Measurements from ENCODE around the gene WWP2. TPM values are rescaled to one million over a fixed set of nuclear protein-coding genes. Genes with fewer than 3 reads are reported as not detected.

WWP2 gene
- total RNA-seq, 1 donor from 2014 or later, result 39.9 TPM

DNA sequence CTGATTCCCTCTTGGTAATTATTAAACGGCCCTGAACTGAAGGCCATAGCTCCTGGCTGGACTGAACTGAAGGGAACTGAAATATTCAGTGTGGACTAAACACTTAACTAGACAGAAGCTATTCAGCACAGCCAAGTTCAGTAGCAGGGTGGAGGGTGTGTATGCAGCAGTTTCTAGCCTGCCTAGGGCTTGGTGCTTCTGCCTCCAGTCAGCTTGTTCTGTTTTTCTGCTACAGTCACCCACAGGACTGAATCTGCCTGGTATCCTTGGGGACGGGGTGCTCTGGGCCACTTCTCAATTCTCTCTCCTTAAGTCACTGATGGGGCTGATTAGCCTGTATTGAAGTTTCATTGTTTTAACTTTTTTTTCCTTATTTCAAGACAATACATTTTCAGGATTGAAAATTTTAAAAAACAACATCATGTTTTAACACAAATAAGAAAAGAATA, 77.1 kb downstream of the WWP2 start:
- H3K4me3 Mint-ChIP-seq (ENCODE audit: unreplicated experiment), result no peak overlapping the region
- TF ChIP-seq, protein P1, sequence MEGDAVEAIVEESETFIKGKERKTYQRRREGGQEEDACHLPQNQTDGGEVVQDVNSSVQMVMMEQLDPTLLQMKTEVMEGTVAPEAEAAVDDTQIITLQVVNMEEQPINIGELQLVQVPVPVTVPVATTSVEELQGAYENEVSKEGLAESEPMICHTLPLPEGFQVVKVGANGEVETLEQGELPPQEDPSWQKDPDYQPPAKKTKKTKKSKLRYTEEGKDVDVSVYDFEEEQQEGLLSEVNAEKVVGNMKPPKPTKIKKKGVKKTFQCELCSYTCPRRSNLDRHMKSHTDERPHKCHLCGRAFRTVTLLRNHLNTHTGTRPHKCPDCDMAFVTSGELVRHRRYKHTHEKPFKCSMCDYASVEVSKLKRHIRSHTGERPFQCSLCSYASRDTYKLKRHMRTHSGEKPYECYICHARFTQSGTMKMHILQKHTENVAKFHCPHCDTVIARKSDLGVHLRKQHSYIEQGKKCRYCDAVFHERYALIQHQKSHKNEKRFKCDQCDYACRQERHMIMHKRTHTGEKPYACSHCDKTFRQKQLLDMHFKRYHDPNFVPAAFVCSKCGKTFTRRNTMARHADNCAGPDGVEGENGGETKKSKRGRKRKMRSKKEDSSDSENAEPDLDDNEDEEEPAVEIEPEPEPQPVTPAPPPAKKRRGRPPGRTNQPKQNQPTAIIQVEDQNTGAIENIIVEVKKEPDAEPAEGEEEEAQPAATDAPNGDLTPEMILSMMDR (IDR thresholded peaks at IDR 0.05), result no peak
- no peaks in the 10 kb centered on the region for H3K27me3 Mint-ChIP-seq (ENCODE audit: low read depth)
- no peaks in the 10 kb centered on the region for H3K9me3 Mint-ChIP-seq (ENCODE audit: low read depth)
- DNase-seq (ENCODE audit: low spot score), result no peak
- peaks cover 52% of the 10 kb centered on the region for H3K4me1 Mint-ChIP-seq (ENCODE audit: low read depth)
- peaks cover 4% of the 10 kb centered on the region for H3K36me3 Mint-ChIP-seq (ENCODE audit: low read depth)
- H3K27ac Mint-ChIP-seq (ENCODE audit: unreplicated experiment), result peak overlapping the region; percentile 78

DNA sequence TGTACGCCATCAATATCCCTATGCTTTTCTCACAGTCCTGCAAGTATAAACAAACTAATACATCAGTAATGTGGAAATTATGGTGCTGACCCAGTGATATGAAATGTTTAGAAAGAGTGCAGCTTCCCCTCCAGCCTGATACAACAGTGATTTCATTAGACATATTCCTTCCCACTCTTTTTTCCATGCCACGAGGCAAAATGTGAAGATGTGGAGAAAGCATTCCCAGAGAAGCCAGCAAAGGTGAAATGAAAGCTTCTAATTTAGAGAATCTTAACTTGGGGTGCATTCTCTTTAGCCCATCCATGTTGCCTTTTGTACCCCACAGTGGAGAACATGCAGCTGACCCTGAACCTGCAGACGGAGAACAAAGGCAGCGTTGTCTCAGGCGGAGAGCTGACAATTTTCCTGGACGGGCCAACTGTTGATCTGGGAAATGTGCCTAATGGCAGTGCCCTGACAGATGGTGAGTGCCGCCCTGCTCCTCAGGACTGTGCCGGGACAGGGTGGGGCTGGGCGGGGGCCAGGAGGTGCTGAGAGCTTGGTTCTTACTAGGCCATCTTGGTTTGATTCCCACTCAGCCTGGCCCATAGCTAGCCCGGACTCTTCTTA, 77.8 kb downstream of the WWP2 start:
- peaks cover 46% of the 10 kb centered on the region for H3K4me1 Mint-ChIP-seq (ENCODE audit: low read depth)
- no peaks in the 10 kb centered on the region for H3K9me3 Mint-ChIP-seq (ENCODE audit: low read depth)
- H3K36me3 Mint-ChIP-seq (ENCODE audit: low read depth), result peaks cover 4% of the 10 kb centered on the region
- peak overlapping the region; percentile 82 for H3K27ac Mint-ChIP-seq (ENCODE audit: unreplicated experiment)
- no peaks in the 10 kb centered on the region for H3K27me3 Mint-ChIP-seq (ENCODE audit: low read depth)
- TF ChIP-seq, protein P1 (IDR thresholded peaks at IDR 0.05), result no peak
- no peak overlapping the region for H3K4me3 Mint-ChIP-seq (ENCODE audit: unreplicated experiment)
- no peak for DNase-seq (ENCODE audit: low spot score)

DNA sequence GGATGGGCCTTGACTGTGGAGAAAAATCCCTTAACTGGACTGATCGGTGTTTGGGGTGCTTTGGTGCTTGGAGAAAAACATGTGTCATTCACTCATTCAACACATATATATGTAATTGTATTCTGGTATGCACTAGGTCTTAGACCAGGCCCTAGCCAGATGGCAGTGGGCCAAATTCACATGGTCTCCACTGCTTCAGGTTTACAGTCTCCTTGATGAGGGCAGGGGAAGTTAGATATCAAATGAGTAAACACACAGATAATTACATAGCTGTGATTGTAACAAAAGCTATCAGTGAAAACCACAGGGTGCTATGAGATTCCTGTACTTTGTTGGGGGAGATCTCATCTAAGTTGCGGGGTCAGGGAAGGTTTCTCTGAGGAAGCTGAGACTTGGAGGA, 78.8 kb downstream of the WWP2 start:
- Mint-ChIP-seq H3K9me3 (ENCODE audit: low read depth) (no peaks in the 10 kb centered on the region), H3K36me3 (ENCODE audit: low read depth) (peaks cover 4% of the 10 kb centered on the region), H3K27me3 (ENCODE audit: low read depth) (no peaks in the 10 kb centered on the region), H3K4me3 (ENCODE audit: unreplicated experiment) (no peak overlapping the region), H3K4me1 (ENCODE audit: low read depth) (peaks cover 39% of the 10 kb centered on the region), H3K27ac (ENCODE audit: unreplicated experiment) (no peak overlapping the region)
- no peak for DNase-seq (ENCODE audit: low spot score)
- TF ChIP-seq, protein P1 (IDR thresholded peaks at IDR 0.05), result no peak

DNA sequence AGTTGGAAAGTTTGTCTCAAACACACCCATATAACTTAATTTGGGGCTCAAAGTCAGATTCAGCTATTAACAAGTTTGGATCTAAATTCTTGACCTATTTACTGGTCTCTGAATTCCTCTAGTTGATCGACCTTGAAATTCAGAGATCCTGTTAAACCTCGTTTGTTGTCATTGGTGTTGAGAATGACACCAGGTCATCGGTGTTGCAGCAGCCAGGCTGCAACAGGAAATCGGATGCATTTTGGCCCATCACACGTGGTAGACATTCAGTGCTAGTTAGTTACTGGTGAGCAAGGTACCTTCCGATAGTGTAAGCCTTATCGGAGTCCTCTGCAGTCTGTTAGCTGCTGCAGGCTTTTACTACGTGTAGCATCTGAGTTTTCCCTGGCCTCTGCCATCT, 82.3 kb downstream of the WWP2 start:
- Mint-ChIP-seq H3K36me3 (ENCODE audit: low read depth) (peaks cover 4% of the 10 kb centered on the region), H3K27ac (ENCODE audit: unreplicated experiment) (no peak overlapping the region), H3K27me3 (ENCODE audit: low read depth) (no peaks in the 10 kb centered on the region), H3K4me3 (ENCODE audit: unreplicated experiment) (no peak overlapping the region), H3K9me3 (ENCODE audit: low read depth) (no peaks in the 10 kb centered on the region), H3K4me1 (ENCODE audit: low read depth) (peaks cover 40% of the 10 kb centered on the region)
- no peak for DNase-seq (ENCODE audit: low spot score)
- TF ChIP-seq, protein P1 (IDR thresholded peaks at IDR 0.05), result no peak

DNA sequence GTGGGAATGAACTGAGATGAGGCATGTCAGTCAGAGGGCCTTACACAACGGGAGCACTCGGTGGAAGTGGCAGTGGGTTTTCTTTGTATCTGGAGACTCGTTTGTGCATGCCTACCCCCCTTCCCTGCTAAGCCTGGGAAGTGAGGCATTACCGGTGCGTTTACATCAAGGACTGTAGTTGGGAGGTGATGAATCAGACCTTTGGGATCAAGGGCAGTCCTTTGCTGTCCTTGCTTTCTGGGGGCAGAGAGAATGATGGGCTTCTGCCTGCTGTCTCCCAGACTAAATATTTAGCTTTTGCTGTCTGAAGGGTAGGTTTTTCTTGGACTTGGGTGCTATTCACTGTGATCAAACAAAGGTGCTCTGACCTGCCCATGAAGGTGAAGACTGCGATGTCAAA, 83.0 kb downstream of the WWP2 start:
- DNase-seq (ENCODE audit: low spot score), result no peak
- H3K27me3 Mint-ChIP-seq (ENCODE audit: low read depth), result no peaks in the 10 kb centered on the region
- no peaks in the 10 kb centered on the region for H3K9me3 Mint-ChIP-seq (ENCODE audit: low read depth)
- H3K36me3 Mint-ChIP-seq (ENCODE audit: low read depth), result peaks cover 4% of the 10 kb centered on the region
- no peak overlapping the region for H3K4me3 Mint-ChIP-seq (ENCODE audit: unreplicated experiment)
- H3K4me1 Mint-ChIP-seq (ENCODE audit: low read depth), result peaks cover 34% of the 10 kb centered on the region
- no peak overlapping the region for H3K27ac Mint-ChIP-seq (ENCODE audit: unreplicated experiment)
- TF ChIP-seq, protein P1 (IDR thresholded peaks at IDR 0.05), result no peak

All from chondrocyte (in vitro differentiated cells).